IMR-90 (cell line): Measurements from ENCODE around the gene SLC48A1. TPM values are rescaled to one million over a fixed set of nuclear protein-coding genes. Genes with fewer than 3 reads are reported as not detected.

Experiments
- ATAC-seq: fragments of 200-7000 bp; cut with Tn5 transposase; 2 replicates; pipeline ENCODE4 v1.9.1; 2020; ENCODE audit warnings: low read depth, mild to moderate bottlenecking, moderate library complexity
- BruUV-seq: library from RNA; stranded (reverse); fragments of 400-500 nt; replicated peaks from 2 replicates; lab custom pipeline; 2021; lab: Mats Ljungman, UMichigan
- CTCF ChIA-PET: fragments of 300-600 bp; formaldehyde crosslinking; extraction: SDS; loops from one replicate; lab custom pipeline; 2021; ENCODE audit warnings: antibody characterized with exemption; lab: Yijun Ruan, JAX
- POLR2A ChIA-PET: fragments of 300-600 bp; sonication (Branson Sonifier 250); formaldehyde crosslinking; loops from one replicate; lab custom pipeline; 2022; ENCODE audit warnings: antibody characterized with exemption; ENCODE audit not compliant: unreplicated experiment; lab: Charles Lee
- DNase-seq: peaks from one replicate; pipeline ENCODE4 v3.0.0; 2013
- H2AFZ ChIP-seq: replicated peaks from 2 replicates; pipeline ENCODE3; 2013; ENCODE audit warnings: low read length, mild to moderate bottlenecking; ENCODE audit not compliant: poor library complexity
- H2AK5ac ChIP-seq: 2 replicates; pipeline ENCODE4 v1.6.1; 2013; ENCODE audit warnings: low read depth, low read length, inconsistent platforms
- H2AK9ac ChIP-seq: replicated peaks from 2 replicates; pipeline ENCODE3; 2013; ENCODE audit warnings: mild to moderate bottlenecking, low read depth, low read length, moderate library complexity; ENCODE audit not compliant: poor library complexity
- H2BK120ac ChIP-seq: 2 replicates; pipeline ENCODE4 v1.6.1; 2013; ENCODE audit warnings: low read depth, low read length, inconsistent platforms
- H2BK15ac ChIP-seq: 3 replicates; pipeline ENCODE4 v1.6.1; 2013; ENCODE audit warnings: low read depth, low read length, inconsistent platforms
- H2BK20ac ChIP-seq: 2 replicates; pipeline ENCODE4 v1.6.1; 2013; ENCODE audit warnings: low read depth, mild to moderate bottlenecking, inconsistent platforms, low read length, moderate library complexity
- H2BK5ac ChIP-seq: 2 replicates; pipeline ENCODE4 v1.6.1; 2013; ENCODE audit warnings: mild to moderate bottlenecking, low read depth, low read length, inconsistent platforms; ENCODE audit not compliant: poor library complexity, severe bottlenecking
- H3K14ac ChIP-seq: replicated peaks from 2 replicates; pipeline ENCODE4 v1.6.1; 2013; ENCODE audit warnings: low read depth, low read length, inconsistent platforms
- H3K18ac ChIP-seq: 2 replicates; pipeline ENCODE4 v1.6.1; 2013; ENCODE audit warnings: low read depth, low read length, control low read depth
- H3K23ac ChIP-seq: 2 replicates; pipeline ENCODE4 v1.6.1; 2013; ENCODE audit warnings: low read depth, low read length, inconsistent platforms
- H3K27ac ChIP-seq: 2 replicates; pipeline ENCODE4 v1.5.1; 2013; ENCODE audit warnings: mild to moderate bottlenecking, control low read depth, low read length; ENCODE audit not compliant: insufficient read depth
- H3K27me3 ChIP-seq: 2 replicates; pipeline ENCODE4 v1.6.1; 2013; ENCODE audit warnings: low read length; ENCODE audit not compliant: control insufficient read depth, insufficient read depth
- H3K36me3 ChIP-seq: 2 replicates; pipeline ENCODE4 v1.6.1; 2013; ENCODE audit warnings: low read length, mixed read lengths; ENCODE audit not compliant: control insufficient read depth, insufficient read depth
- H3K4ac ChIP-seq: 2 replicates; pipeline ENCODE4 v1.6.1; 2013; ENCODE audit warnings: low read depth, low read length, inconsistent platforms
- H3K4me1 ChIP-seq: 2 replicates; pipeline ENCODE4 v1.6.1; 2013; ENCODE audit warnings: low read length, mixed read lengths; ENCODE audit not compliant: control insufficient read depth, insufficient read depth
- H3K4me2 ChIP-seq: 2 replicates; pipeline ENCODE4 v1.6.1; 2013; ENCODE audit warnings: low read depth, mild to moderate bottlenecking, control low read depth, low read length, moderate library complexity
- H3K4me3 ChIP-seq: 2 replicates; pipeline ENCODE4 v1.5.1; 2013; ENCODE audit warnings: low read depth, mild to moderate bottlenecking, control low read depth, low read length, moderate library complexity; ENCODE audit not compliant: insufficient read depth
- H3K56ac ChIP-seq: 2 replicates; pipeline ENCODE4 v1.6.1; 2013; ENCODE audit warnings: low read length, inconsistent platforms; ENCODE audit not compliant: insufficient read depth; ENCODE audit errors: extremely low read depth
- H3K79me1 ChIP-seq, 2 experiments: 2 replicates each; pipeline ENCODE4 v1.6.1; 2013; ENCODE audit warnings: low read length in 2 of 2, inconsistent platforms in 1 of 2, low read depth in 1 of 2
- H3K9ac ChIP-seq: 2 replicates; pipeline ENCODE4 v1.6.1; 2013; ENCODE audit warnings: low read depth, low read length, control low read depth
- H3K9me1 ChIP-seq: 2 replicates; pipeline ENCODE4 v1.6.1; 2013; ENCODE audit warnings: low read length, inconsistent platforms; ENCODE audit not compliant: insufficient read depth
- H3K9me3 ChIP-seq: 2 replicates; pipeline ENCODE4 v1.6.1; 2013; ENCODE audit warnings: low read length; ENCODE audit not compliant: control insufficient read depth, insufficient read depth
- H4K20me1 ChIP-seq: 2 replicates; pipeline ENCODE4 v1.6.1; 2013; ENCODE audit warnings: low read length, inconsistent platforms; ENCODE audit not compliant: insufficient read depth
- H4K5ac ChIP-seq: 2 replicates; pipeline ENCODE4 v1.6.1; 2013; ENCODE audit warnings: mild to moderate bottlenecking, low read depth, low read length, control low read depth
- H4K8ac ChIP-seq, 2 experiments: 2 replicates each; pipeline ENCODE4 v1.6.1; 2013; ENCODE audit warnings: low read depth in 2 of 2, low read length in 2 of 2, control low read depth in 1 of 2, inconsistent platforms in 1 of 2
- H4K91ac ChIP-seq: 2 replicates; pipeline ENCODE4 v1.6.1; 2013; ENCODE audit warnings: low read depth, low read length, inconsistent platforms; ENCODE audit not compliant: insufficient read depth
- BHLHE40 ChIP-seq: fragments of 150-350 bp; IDR thresholded peaks from 2 replicates; pipeline ENCODE4 v1.6.1; 2016; ENCODE audit warnings: mild to moderate bottlenecking, low read depth, low read length
- CEBPB ChIP-seq: IDR thresholded peaks from 2 replicates; pipeline ENCODE4 v1.6.1; 2012; ENCODE audit warnings: low read depth, low read length, improper control_type of control experiment
- ELK1 ChIP-seq: fragments of 150-350 bp; IDR thresholded peaks from 2 replicates; pipeline ENCODE4 v1.6.1; 2016; ENCODE audit warnings: low read depth, mild to moderate bottlenecking, low read length, moderate library complexity, borderline replicate concordance
- FOS ChIP-seq: fragments of 150-350 bp; IDR thresholded peaks from 2 replicates; pipeline ENCODE4 v1.6.1; 2016; ENCODE audit warnings: low read depth, low read length
- MAFK ChIP-seq: IDR thresholded peaks from 2 replicates; pipeline ENCODE4 v1.6.1; 2012; ENCODE audit warnings: low read depth, low read length, improper control_type of control experiment
- MAZ ChIP-seq: IDR thresholded peaks from 2 replicates; pipeline ENCODE4 v1.6.1; 2012; ENCODE audit warnings: low read depth, mild to moderate bottlenecking, low read length, improper control_type of control experiment, moderate library complexity, borderline replicate concordance
- POLR2A ChIP-seq: IDR thresholded peaks from 2 replicates; pipeline ENCODE4 v1.6.1; 2012; ENCODE audit warnings: mild to moderate bottlenecking, low read depth, low read length
- RAD21 ChIP-seq: IDR thresholded peaks from 2 replicates; pipeline ENCODE4 v1.6.1; 2012; ENCODE audit warnings: low read length, improper control_type of control experiment
- RCOR1 ChIP-seq: IDR thresholded peaks from 2 replicates; pipeline ENCODE4 v1.6.1; 2012; ENCODE audit warnings: mild to moderate bottlenecking, low read length, improper control_type of control experiment; ENCODE audit not compliant: insufficient replicate concordance
- RFX5 ChIP-seq: IDR thresholded peaks from 2 replicates; pipeline ENCODE4 v1.8.0; 2012; ENCODE audit warnings: low read depth, mild to moderate bottlenecking, low read length, moderate library complexity
- USF2 ChIP-seq: fragments of 150-350 bp; IDR thresholded peaks from 2 replicates; pipeline ENCODE4 v1.6.1; 2017; ENCODE audit warnings: mild to moderate bottlenecking, antibody characterized with exemption, low read length, low read depth
- WGBS, 2 experiments: methylation state at CpG; one replicate each; pipeline versions ENCODE4 v1.1.5 to v1.1.7; 2013; ENCODE audit warnings: missing lambda C conversion rate in 2 of 2; ENCODE audit not compliant: insufficient read length in 1 of 2; ENCODE audit errors: extremely low coverage in 2 of 2; 5-methylcytosine and 5-hydroxymethylcytosine counted together
- dilution Hi-C: fragments of 300-500 bp; cut with HindIII; formaldehyde crosslinking; loops from one replicate; pipeline ENCODE4 v1.14.3; 2018; ENCODE audit warnings: low sequenced_read_pairs; ENCODE audit not compliant: unreplicated experiment
- in situ Hi-C: fragments of 300-500 bp; cut with MboI; formaldehyde crosslinking; loops from 3 replicates; pipeline ENCODE4 v1.14.3; 2019; ENCODE audit warnings: low sequenced_read_pairs, inconsistent platforms, mixed read lengths
- intact Hi-C: fragments of 100-400 bp; cut with micrococcal nuclease; formaldehyde crosslinking; loops from 2 replicates; pipeline ENCODE4 v1.10.0; 2022
- polyA plus RNA-seq, 3 experiments: library from polyadenylated mRNA; depleted of rRNA; stranded (reverse); fragments of >200 nt; gene quantifications; 2 replicates each; pipeline ENCODE4 v1.2.3, GENCODE V29; 2012; ENCODE audit warnings: low replicate concordance in 1 of 3
- total RNA-seq: library from RNA; depleted of rRNA; stranded (reverse); fragments of >200 nt; gene quantifications from 2 replicates; pipeline ENCODE4 v1.2.3, GENCODE V29; 2012

Gene SLC48A1
- total and polyA plus RNA-seq, 2 of the 4 experiments (the other 2 are of a cell fraction), result 4.8 to 5.9 TPM

- no peak for TF ChIP-seq RAD21
Observed at GRCh38 chr12:47787596-47788319, 14.7 kb downstream of the SLC48A1 start (continued).

- Histone ChIP-seq H2BK120ac (no peak overlapping the region), H2AFZ (no peak overlapping the region), H3K79me1 (peaks cover 0 to 32% of the 10 kb centered on the region in 2 experiments), H3K4me3 (no peak overlapping the region), H4K20me1 (peaks cover 13% of the 10 kb centered on the region; the same call in 1 of the 2 replicates), H3K27ac (no peak overlapping the region), H3K18ac (no peak overlapping the region), H2BK5ac (no peak overlapping the region), H4K8ac (no peak overlapping the region), H2AK5ac (no peak overlapping the region), H4K5ac (no peak overlapping the region), H3K9me3 (no peaks in the 10 kb centered on the region), H3K4me2 (no peak overlapping the region), H3K27me3 (no peaks in the 10 kb centered on the region), H3K23ac (no peak overlapping the region), H3K9me1 (no peaks in the 10 kb centered on the region), H3K14ac (no peak overlapping the region), H3K36me3 (peaks cover 89% of the 10 kb centered on the region), H3K9ac (no peak overlapping the region), H2BK20ac (no peak overlapping the region), H3K56ac (no peak overlapping the region), H4K91ac (no peak overlapping the region), H3K4me1 (no peaks in the 10 kb centered on the region), H2BK15ac (no peak overlapping the region), H3K4ac (no peak overlapping the region), H2AK9ac (no peak overlapping the region)
- POLR2A ChIA-PET, result no interaction called here
- dilution Hi-C loops, result loop anchor here (10.0 kb wide), 1 partner anchor 56 kb away; no protein-coding TSS in a partner anchor
- CTCF ChIA-PET, result no interaction called here
- TF ChIP-seq FOS, result no peak
- no peak for TF ChIP-seq MAFK
- TF ChIP-seq RCOR1, result no peak
- TF ChIP-seq RFX5, result no peak
- TF ChIP-seq USF2, result no peak
- no peak for TF ChIP-seq CEBPB
- no peak for TF ChIP-seq POLR2A
- TF ChIP-seq BHLHE40, result no peak
- TF ChIP-seq MAZ, result no peak
- no peak for TF ChIP-seq ELK1
- in situ Hi-C loops, result loop anchor here (5.0 kb wide), 1 partner anchor 38 kb away; no protein-coding TSS in a partner anchor
- intact Hi-C loops, result no loop called here
- DNase-seq (no peak), ATAC-seq (no peak)
- no CpG with 5 or more reads among the region's 5 CpGs for WGBS, 2 experiments
- no TSS peak for BruUV-seq
Observed at GRCh38 chr12:47789141-47789540, 16.1 kb downstream of the SLC48A1 start.
